RKO (cell line): Measurements from ENCODE around the gene FCGR2B.
"Not testable (repeated sequence)": the region's sequence is repeated elsewhere in the genome, so short reads cannot be mapped to it uniquely, and the experiment has no call there.

Experiments
- DNase-seq: peaks from one replicate; pipeline ENCODE4 v3.0.0-alpha.2; 2016; ENCODE audit warnings: low spot score

FCGR2B gene

GRCh38 chr1:161662684-161663339 lies at the start of gene FCGR2B:
FCGR2B (plus strand) TSS chr1:161663143; CDS start chr1:161663242, 99 bp downstream.
- not testable (repeated sequence) for DNase-seq

GRCh38 chr1:161616417-161616816 lies 46.5 kb upstream of the FCGR2B start:
- not testable (repeated sequence) for DNase-seq

GRCh38 chr1:161618517-161618916 lies 44.4 kb upstream of the FCGR2B start:
- DNase-seq: not testable (repeated sequence)

GRCh38 chr1:161620399-161620798 lies 42.5 kb upstream of the FCGR2B start:
- DNase-seq: not testable (repeated sequence)

GRCh38 chr1:161621181-161622000 lies 41.6 kb upstream of the FCGR2B start:
- DNase-seq: not testable (repeated sequence)

- not testable (repeated sequence) for DNase-seq
Observed at GRCh38 chr1:161622054-161622453, 40.9 kb upstream of the FCGR2B start.

GRCh38 chr1:161623401-161624051 lies 39.4 kb upstream of the FCGR2B start:
- not testable (repeated sequence) for DNase-seq

GRCh38 chr1:161624605-161625004 lies 38.3 kb upstream of the FCGR2B start:
- not testable (repeated sequence) for DNase-seq

- DNase-seq: not testable (repeated sequence)
Observed at GRCh38 chr1:161626445-161627146, 36.3 kb upstream of the FCGR2B start.

- not testable (repeated sequence) for DNase-seq
Observed at GRCh38 chr1:161630128-161630742, 32.7 kb upstream of the FCGR2B start.

GRCh38 chr1:161631076-161631475 lies 31.9 kb upstream of the FCGR2B start, which contains the start of gene FCGR3B:
FCGR3B (minus strand) TSS chr1:161631176; CDS start chr1:161631094, 82 bp downstream.
- no peak for DNase-seq

- DNase-seq: not testable (repeated sequence)
Observed at GRCh38 chr1:161634993-161635392, 27.9 kb upstream of the FCGR2B start.

GRCh38 chr1:161636189-161636782 lies 26.7 kb upstream of the FCGR2B start:
- not testable (repeated sequence) for DNase-seq

GRCh38 chr1:161636976-161637375 lies 26.0 kb upstream of the FCGR2B start:
- DNase-seq: not testable (repeated sequence)

- not testable (repeated sequence) for DNase-seq
Observed at GRCh38 chr1:161638251-161638993, 24.5 kb upstream of the FCGR2B start.

- DNase-seq: not testable (repeated sequence)
Observed at GRCh38 chr1:161639203-161639602, 23.7 kb upstream of the FCGR2B start.

- not testable (repeated sequence) for DNase-seq
Observed at GRCh38 chr1:161642697-161643096, 20.2 kb upstream of the FCGR2B start.

GRCh38 chr1:161643481-161644208 lies 19.3 kb upstream of the FCGR2B start:
- not testable (repeated sequence) for DNase-seq

GRCh38 chr1:161644855-161645254 lies 18.1 kb upstream of the FCGR2B start:
- not testable (repeated sequence) for DNase-seq
